OCI-LY7 (cell line): ENCODE measurements around the gene LYRM4. TPM values are rescaled to one million over a fixed set of nuclear protein-coding genes. Genes with fewer than 3 reads are reported as not detected.

Source experiments
- BruUV-seq: library from RNA; stranded (reverse); fragments of 400-500 nt; replicated peaks from 2 replicates; lab custom pipeline; 2021; lab: Mats Ljungman, UMichigan
- CTCF ChIA-PET: fragments of 300-600 bp; sonication (Branson Sonifier 250); formaldehyde crosslinking; loops from one replicate; lab custom pipeline; 2022; ENCODE audit warnings: antibody characterized with exemption; ENCODE audit not compliant: unreplicated experiment; lab: Charles Lee
- POLR2A ChIA-PET: fragments of 300-600 bp; sonication (Branson Sonifier 250); formaldehyde crosslinking; loops from one replicate; lab custom pipeline; 2022; ENCODE audit warnings: antibody characterized with exemption; lab: Charles Lee
- DNase-seq: peaks from one replicate; pipeline ENCODE4 v3.0.0-alpha.2; 2015; ENCODE audit warnings: low spot score
- H2AFZ ChIP-seq: fragments of 200-600 bp; sonication (generic), shearing (Covaris generic); 2 replicates; pipeline ENCODE4 v1.6.1; 2014; ENCODE audit warnings: mild to moderate bottlenecking, antibody characterized with exemption, low read length, moderate library complexity
- H3K27ac ChIP-seq: fragments of 200-600 bp; sonication (generic); 2 replicates; pipeline ENCODE4 v1.5.1; 2014; ENCODE audit warnings: mixed run types, low read depth, mild to moderate bottlenecking, moderate library complexity, low read length, inconsistent platforms; ENCODE audit not compliant: poor library complexity, severe bottlenecking
- H3K36me3 ChIP-seq: fragments of 200-600 bp; sonication (generic); 2 replicates; pipeline ENCODE4 v1.6.1; 2014; ENCODE audit warnings: mild to moderate bottlenecking, antibody characterized with exemption, low read length, moderate library complexity, mixed read lengths; ENCODE audit not compliant: insufficient read depth
- H3K4me1 ChIP-seq: fragments of 200-600 bp; sonication (generic); 2 replicates; pipeline ENCODE4 v1.5.1; 2014; ENCODE audit warnings: mild to moderate bottlenecking, low read length; ENCODE audit not compliant: insufficient read depth, poor library complexity, severe bottlenecking
- H3K4me2 ChIP-seq: fragments of 200-600 bp; sonication (generic); 2 replicates; pipeline ENCODE4 v1.6.1; 2014; ENCODE audit warnings: mild to moderate bottlenecking, low read length
- H3K4me3 ChIP-seq: fragments of 200-600 bp; sonication (generic); 2 replicates; pipeline ENCODE4 v1.5.1; 2014; ENCODE audit warnings: mild to moderate bottlenecking, low read depth, low read length; ENCODE audit not compliant: poor library complexity, severe bottlenecking
- H3K79me2 ChIP-seq: fragments of 200-600 bp; sonication (generic); 2 replicates; pipeline ENCODE4 v1.6.1; 2016; ENCODE audit warnings: low read depth, mild to moderate bottlenecking, low read length, moderate library complexity, mixed read lengths; ENCODE audit not compliant: insufficient read depth
- H3K9me2 ChIP-seq: fragments of 200-600 bp; sonication (generic); 2 replicates; pipeline ENCODE4 v1.6.1; 2016; ENCODE audit warnings: mild to moderate bottlenecking, low read length, mixed read lengths; ENCODE audit not compliant: insufficient read depth
- H3K9me3 ChIP-seq: fragments of 200-600 bp; sonication (generic); 2 replicates; pipeline ENCODE4 v1.6.1; 2014; ENCODE audit warnings: mild to moderate bottlenecking, mixed run types, low read length, mixed read lengths
- H4K20me1 ChIP-seq: fragments of 200-600 bp; sonication (generic); 2 replicates; pipeline ENCODE4 v1.6.1; 2014; ENCODE audit warnings: mild to moderate bottlenecking, antibody characterized with exemption, low read length, moderate library complexity, mixed read lengths; ENCODE audit not compliant: insufficient read depth
- CTCF ChIP-seq: fragments of 200-600 bp; sonication (generic); conservative IDR thresholded peaks from 2 replicates; pipeline ENCODE4 v1.5.1; 2014; ENCODE audit warnings: mild to moderate bottlenecking, antibody characterized with exemption, low read length, moderate library complexity, mixed read lengths
- EZH2phosphoT487 ChIP-seq: fragments of 200-600 bp; sonication (generic); IDR thresholded peaks from 2 replicates; pipeline ENCODE4 v1.6.1; 2018; ENCODE audit warnings: low read depth, borderline replicate concordance, mild to moderate bottlenecking, mixed run types, antibody characterized with exemption, low read length, moderate library complexity, mixed read lengths
- intact Hi-C: fragments of 100-400 bp; cut with micrococcal nuclease; formaldehyde crosslinking; loops from one replicate; pipeline ENCODE4 v1.10.0; 2022; ENCODE audit not compliant: unreplicated experiment
- total RNA-seq, 2 experiments: library from RNA; depleted of rRNA in 1 of 2; stranded (reverse); fragments of >200 nt in 1 of 2; shearing (Covaris generic) in 1 of 2; gene quantifications; 2 replicates each; pipeline ENCODE4 v1.2.3, GENCODE V29; 2014 to 2022

Gene LYRM4
- total RNA-seq, 2 experiments from 2014 or later, result 19.6 to 34.3 TPM

GRCh38 chr6:5259428-5259827, 1.3 kb downstream of the LYRM4 start:
- H3K4me2 ChIP-seq, result peak overlapping the region; percentile 92
- no peaks in the 10 kb centered on the region for H3K9me3 ChIP-seq
- H3K27ac ChIP-seq, result no peak overlapping the region
- TF ChIP-seq CTCF, result no peak
- no peak for TF ChIP-seq EZH2phosphoT487
- H3K36me3 ChIP-seq, result peaks cover 23% of the 10 kb centered on the region
- H4K20me1 ChIP-seq, result no peaks in the 10 kb centered on the region
- H2AFZ ChIP-seq, result no peak overlapping the region
- H3K9me2 ChIP-seq, result no peaks in the 10 kb centered on the region
- peaks cover 18% of the 10 kb centered on the region for H3K4me1 ChIP-seq
- H3K4me3 ChIP-seq, result peak overlapping the region; percentile 98
- no peak for DNase-seq
- BruUV-seq, result no TSS peak
- H3K79me2 ChIP-seq, result peaks cover 45% of the 10 kb centered on the region
- ChIA-PET CTCF (interaction anchor here (0.6 kb wide), 1 partner anchor 85 kb away, joined by 3 read pairs; no protein-coding TSS in a partner anchor), POLR2A (no interaction called here)
- intact Hi-C loops, result no loop called here

- ChIA-PET CTCF (no interaction called here), POLR2A (interaction anchor here (1.7 kb wide), 1 partner anchor 9 kb away, joined by 4 read pairs; no protein-coding TSS in a partner anchor)
- intact Hi-C loops, result no loop called here
- Histone ChIP-seq H3K4me3 (no peak overlapping the region), H3K79me2 (peaks cover 32% of the 10 kb centered on the region), H2AFZ (no peak overlapping the region), H3K36me3 (peaks cover 43% of the 10 kb centered on the region), H3K9me2 (no peaks in the 10 kb centered on the region), H4K20me1 (no peaks in the 10 kb centered on the region), H3K4me1 (peaks cover 14% of the 10 kb centered on the region), H3K27ac (no peak overlapping the region), H3K9me3 (no peaks in the 10 kb centered on the region), H3K4me2 (no peak overlapping the region)
- no TSS peak for BruUV-seq
- no peak for TF ChIP-seq EZH2phosphoT487
- no peak for TF ChIP-seq CTCF
- no peak for DNase-seq
Measured at GRCh38 chr6:5257400-5257799, 3.4 kb downstream of the LYRM4 start.

GRCh38 chr6:5256952-5257351, 3.8 kb downstream of the LYRM4 start:
- no peak for DNase-seq
- Histone ChIP-seq H3K36me3 (peaks cover 48% of the 10 kb centered on the region), H3K27ac (no peak overlapping the region), H4K20me1 (no peaks in the 10 kb centered on the region), H3K9me3 (no peaks in the 10 kb centered on the region), H3K4me1 (peaks cover 11% of the 10 kb centered on the region), H2AFZ (no peak overlapping the region), H3K9me2 (no peaks in the 10 kb centered on the region), H3K79me2 (peaks cover 27% of the 10 kb centered on the region), H3K4me3 (no peak overlapping the region), H3K4me2 (no peak overlapping the region)
- ChIA-PET POLR2A (interaction anchor here (1.0 to 1.7 kb wide), 2 partner anchors 9 to 41 kb away, joined by 3 to 4 read pairs; no protein-coding TSS in a partner anchor), CTCF (no interaction called here)
- no TSS peak for BruUV-seq
- intact Hi-C loops, result no loop called here
- TF ChIP-seq CTCF, result no peak
- TF ChIP-seq EZH2phosphoT487, result no peak
